ENCODE results near the gene PRRT1.
A peak's percentile ranks its signal among the peaks of the same experiment; 100 is the strongest.
"Not testable (repeated sequence)": the region's sequence is repeated elsewhere in the genome, so short reads cannot be mapped to it uniquely, and the experiment has no call there.

The PRRT1 gene

GRCh38 chr6:32151863-32152768 lies at the start of gene PRRT1:
Gene PRRT1 (minus strand): TSS chr6:32151939. CDS start chr6:32151827, 112 bp downstream.
- DNase-seq = no peak
- TF ChIP-seq GATA1 (IDR thresholded peaks at IDR 0.05; ENCODE audit: low read depth, low read length) (no peak), POLR2A (IDR thresholded peaks at IDR 0.05; ENCODE audit: low read length) (no peak)

- DNase-seq = no peak
- TF ChIP-seq GATA1 (IDR thresholded peaks at IDR 0.05; ENCODE audit: low read depth, low read length) (no peak), POLR2A (IDR thresholded peaks at IDR 0.05; ENCODE audit: low read length) (no peak)
Observed at GRCh38 chr6:32200711-32201475, 49.2 kb upstream of the PRRT1 start.

DNA sequence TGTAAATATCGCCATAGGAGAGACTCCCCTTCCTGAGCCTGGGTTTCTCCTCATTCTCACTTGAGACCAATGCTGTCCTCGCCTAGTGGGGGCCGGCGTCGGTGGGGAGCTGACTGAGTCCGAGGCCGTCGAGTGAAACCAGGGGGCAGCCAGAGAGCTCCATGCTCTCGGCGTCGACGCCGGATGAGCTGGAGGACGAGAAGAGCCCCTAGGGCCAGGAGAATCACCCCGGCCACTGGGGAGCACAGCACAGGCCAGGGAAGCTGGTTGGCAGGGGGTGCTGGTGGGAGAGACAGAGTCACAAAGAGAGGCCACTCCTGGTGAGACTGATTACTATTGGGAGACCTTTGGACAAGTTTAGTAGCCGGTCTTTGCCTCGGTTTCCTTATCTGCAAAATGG lies 47.1 kb upstream of the PRRT1 start:
- TF ChIP-seq GATA1 (IDR thresholded peaks at IDR 0.05; ENCODE audit: low read depth, low read length) (no peak), POLR2A (IDR thresholded peaks at IDR 0.05; ENCODE audit: low read length) (no peak)
- DNase-seq = no peak

- TF ChIP-seq POLR2A (IDR thresholded peaks at IDR 0.05; ENCODE audit: low read length) = no peak
- TF ChIP-seq GATA1 (IDR thresholded peaks at IDR 0.05; ENCODE audit: low read depth, low read length) = no peak
Observed at GRCh38 chr6:32198345-32198696, 46.6 kb upstream of the PRRT1 start.

DNA sequence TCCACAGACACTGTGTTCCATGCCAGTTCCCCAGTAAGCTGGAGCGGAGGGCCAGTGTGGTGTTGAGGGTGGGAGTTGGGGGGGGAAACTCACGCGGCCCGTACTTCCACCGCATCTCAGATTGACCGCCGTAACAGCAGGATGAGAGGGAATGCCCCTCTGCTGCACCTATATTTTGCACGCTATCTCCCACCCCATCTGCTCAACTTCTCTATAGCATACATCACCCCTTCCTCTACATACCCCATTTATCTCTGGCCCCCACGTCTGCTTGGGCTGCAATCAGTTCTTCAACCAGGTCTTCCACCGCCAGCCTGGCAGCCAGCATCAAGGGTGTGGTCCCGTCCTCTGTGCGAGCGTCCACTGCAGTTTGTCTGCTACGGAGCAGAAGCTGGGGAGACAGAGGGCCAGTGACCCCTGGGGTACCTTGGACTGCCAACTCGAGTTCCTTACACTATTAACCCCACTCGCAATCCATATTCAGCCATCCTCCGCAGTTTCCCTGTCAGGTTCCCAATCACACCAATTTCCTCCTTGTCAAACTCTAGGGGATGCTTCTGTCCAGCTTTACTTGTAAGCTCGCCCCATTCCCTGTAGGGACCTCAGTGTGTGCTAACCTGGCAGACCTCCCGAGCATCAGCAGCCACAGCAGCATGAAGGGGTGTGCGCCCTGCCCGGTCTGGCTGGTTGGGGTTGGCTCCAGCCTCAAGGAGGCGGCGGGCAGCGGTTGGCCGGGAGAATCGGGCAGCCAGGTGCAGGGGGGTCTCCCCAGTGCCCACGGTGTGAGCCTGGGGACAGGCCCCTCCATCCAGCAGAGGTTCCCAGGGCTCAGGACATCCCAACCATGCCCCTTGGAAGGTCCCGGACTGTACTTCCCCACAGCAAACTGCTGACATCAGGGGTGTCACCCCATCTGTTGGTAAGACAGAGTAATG lies 45.2 kb upstream of the PRRT1 start:
- peak; percentile 67 to 76 for DNase-seq
- TF ChIP-seq GATA1 (IDR thresholded peaks at IDR 0.05; ENCODE audit: low read depth, low read length) (no peak), POLR2A (IDR thresholded peaks at IDR 0.05; ENCODE audit: low read length) (no peak)

More at GRCh38 chr6:32198345-32198696, 46.6 kb upstream of the PRRT1 start:
- no peak for DNase-seq

- peak; percentile 96 for TF ChIP-seq POLR2A (IDR thresholded peaks at IDR 0.05; ENCODE audit: low read length)
- no peak for TF ChIP-seq GATA1 (IDR thresholded peaks at IDR 0.05; ENCODE audit: low read depth, low read length)
Observed at GRCh38 chr6:32195902-32196681, 44.4 kb upstream of the PRRT1 start.

GRCh38 chr6:32195652-32195901 lies 43.8 kb upstream of the PRRT1 start:
- peak; percentile 100 for DNase-seq
- TF ChIP-seq POLR2A (IDR thresholded peaks at IDR 0.05; ENCODE audit: low read length) (no peak), GATA1 (IDR thresholded peaks at IDR 0.05; ENCODE audit: low read depth, low read length) (no peak)

More at GRCh38 chr6:32195902-32196681, 44.4 kb upstream of the PRRT1 start:
- DNase-seq = peak; percentile 78

- DNase-seq = peak; percentile 77 to 82
- TF ChIP-seq POLR2A (IDR thresholded peaks at IDR 0.05; ENCODE audit: low read length) = peak; percentile 83
- TF ChIP-seq GATA1 (IDR thresholded peaks at IDR 0.05; ENCODE audit: low read depth, low read length) = no peak
Observed at GRCh38 chr6:32194825-32195651, 43.3 kb upstream of the PRRT1 start.

DNA sequence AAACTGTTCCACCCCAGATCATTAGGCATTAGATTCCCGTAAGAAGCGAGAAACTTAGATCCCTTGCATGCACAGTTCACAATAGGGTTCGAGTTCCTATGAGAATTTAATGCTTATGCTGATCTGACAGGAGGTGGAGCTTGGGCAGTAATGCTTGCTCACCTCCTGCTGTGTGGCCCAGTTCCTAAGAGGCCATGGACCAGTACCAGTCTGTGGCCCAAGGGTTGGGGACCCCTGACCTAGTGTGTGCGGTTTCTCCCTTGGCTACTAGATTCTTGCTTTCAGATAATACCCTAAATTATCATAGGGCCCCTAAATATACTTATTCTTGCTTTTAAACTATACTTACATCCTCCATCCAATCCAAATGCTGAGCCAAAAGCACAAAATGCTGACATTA lies 42.6 kb upstream of the PRRT1 start:
- no peak for TF ChIP-seq POLR2A (IDR thresholded peaks at IDR 0.05; ENCODE audit: low read length)
- no peak for TF ChIP-seq GATA1 (IDR thresholded peaks at IDR 0.05; ENCODE audit: low read depth, low read length)
- DNase-seq = no peak

- not testable (repeated sequence) for DNase-seq
Observed at GRCh38 chr6:32193096-32193495, 41.4 kb upstream of the PRRT1 start.

- no peak for DNase-seq
- TF ChIP-seq POLR2A (IDR thresholded peaks at IDR 0.05; ENCODE audit: low read length) (peak; percentile 52), GATA1 (IDR thresholded peaks at IDR 0.05; ENCODE audit: low read depth, low read length) (no peak)
Observed at GRCh38 chr6:32192608-32193039, 40.9 kb upstream of the PRRT1 start, which contains the start of gene GPSM3. Gene GPSM3 (minus strand): TSS chr6:32192643. CDS start chr6:32192513, 130 bp downstream.

All from erythroblast (primary cell).